MM.1S (cell line): ENCODE data around the gene CHST1.

ENCODE experiments used
- CTCF ChIP-seq: fragments of 300-600 bp; sonication (generic); IDR thresholded peaks from 2 replicates; pipeline ENCODE4 v1.5.1; 2016; ENCODE audit warnings: antibody characterized with exemption, low read length, mixed read lengths
- EZH2 ChIP-seq: fragments of 300-600 bp; sonication (generic); optimal IDR thresholded peaks from 2 replicates; pipeline ENCODE3; 2017; ENCODE audit warnings: low read depth, mild to moderate bottlenecking, antibody characterized with exemption, low read length, mixed read lengths
- EZH2phosphoT487 ChIP-seq: fragments of 300-600 bp; sonication (generic); IDR thresholded peaks from 2 replicates; pipeline ENCODE4 v1.6.1; 2018; ENCODE audit warnings: antibody characterized with exemption, low read length

DNA sequence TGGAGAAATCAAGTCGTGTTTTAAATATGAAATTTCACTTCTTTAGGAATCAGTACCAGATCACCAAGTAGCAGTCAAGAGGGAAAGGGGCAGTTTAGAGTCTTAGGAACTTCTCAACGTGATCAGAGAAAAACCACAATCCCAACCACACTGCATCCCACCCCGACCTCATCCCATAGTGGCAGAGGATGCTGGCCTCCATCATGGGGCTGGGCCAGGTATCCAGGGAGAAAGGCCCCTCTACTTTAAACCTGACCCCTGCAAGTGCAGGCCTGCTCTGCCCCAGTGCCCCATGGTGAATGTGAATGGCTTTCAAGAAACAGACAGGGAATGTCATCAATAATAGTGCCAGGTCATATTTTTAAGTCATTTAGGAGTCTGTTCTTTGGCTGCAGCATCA lies 12.1 kb downstream of the CHST1 start:
- no peak for TF ChIP-seq CTCF
- TF ChIP-seq EZH2phosphoT487, result no peak
- no peak for TF ChIP-seq EZH2
